Caco-2 (cell line): ENCODE results near the gene PLCG1. TPM values are rescaled to one million over a fixed set of nuclear protein-coding genes. Genes with fewer than 3 reads are reported as not detected.

Experiments used
- BruUV-seq: library from RNA; stranded (reverse); fragments of 400-500 nt; replicated peaks from 2 replicates; lab custom pipeline; 2021; lab: Mats Ljungman, UMichigan
- CTCF ChIA-PET: fragments of 300-600 bp; sonication (Branson Sonifier 250); formaldehyde crosslinking; loops from one replicate; lab custom pipeline; 2022; ENCODE audit warnings: antibody characterized with exemption; lab: Charles Lee
- POLR2A ChIA-PET: fragments of 300-600 bp; sonication (Branson Sonifier 250); formaldehyde crosslinking; loops from one replicate; lab custom pipeline; 2022; ENCODE audit warnings: antibody characterized with exemption; lab: Charles Lee
- DNase-seq, 2 experiments: peaks; one replicate each; pipeline versions ENCODE4 v3.0.0 to v3.0.0-alpha.2; 2020 to 2022
- H3K27me3 ChIP-seq: replicated peaks from 2 replicates; pipeline ENCODE4 v1.6.0; 2011; ENCODE audit warnings: low read length; ENCODE audit not compliant: control insufficient read depth, insufficient read depth
- H3K36me3 ChIP-seq: 2 replicates; pipeline ENCODE4 v1.5.1; 2011; ENCODE audit warnings: low read length; ENCODE audit not compliant: control insufficient read depth, insufficient read depth
- H3K4me1 ChIP-seq: fragments of 250-450 bp; sonication (Bioruptor Pico); 2 replicates; pipeline ENCODE4 v1.5.1; 2020; ENCODE audit warnings: mild to moderate bottlenecking
- H3K4me3 ChIP-seq: 2 replicates; pipeline ENCODE4 v1.5.1; 2011; ENCODE audit warnings: low read depth, mild to moderate bottlenecking, control low read depth, low read length
- H3K9me3 ChIP-seq: fragments of 250-450 bp; sonication (Bioruptor Pico); 2 replicates; pipeline ENCODE4 v1.5.1; 2020; ENCODE audit warnings: mild to moderate bottlenecking, moderate library complexity
- H3K27ac Mint-ChIP-seq: one replicate; pipeline ENCODE4 v1.8.0; 2022; ENCODE audit warnings: mixed read lengths; ENCODE audit not compliant: unreplicated experiment
- H3K27me3 Mint-ChIP-seq: one replicate; pipeline ENCODE4 v1.8.0; 2022; ENCODE audit warnings: mixed read lengths; ENCODE audit not compliant: insufficient read depth, unreplicated experiment
- H3K36me3 Mint-ChIP-seq: one replicate; pipeline ENCODE4 v1.8.0; 2022; ENCODE audit warnings: mild to moderate bottlenecking, mixed read lengths; ENCODE audit not compliant: insufficient read depth, unreplicated experiment
- H3K4me1 Mint-ChIP-seq: one replicate; pipeline ENCODE4 v1.8.0; 2022; ENCODE audit warnings: low read depth, mixed read lengths; ENCODE audit not compliant: unreplicated experiment
- H3K4me3 Mint-ChIP-seq: one replicate; pipeline ENCODE4 v1.8.0; 2022; ENCODE audit warnings: mild to moderate bottlenecking, moderate library complexity, mixed read lengths; ENCODE audit not compliant: unreplicated experiment
- H3K9me3 Mint-ChIP-seq: one replicate; pipeline ENCODE4 v1.8.0; 2022; ENCODE audit warnings: mixed read lengths; ENCODE audit not compliant: unreplicated experiment
- intact Hi-C: fragments of 100-400 bp; cut with micrococcal nuclease; formaldehyde crosslinking; loops from one replicate; pipeline ENCODE4 v1.10.0; 2022; ENCODE audit not compliant: unreplicated experiment
- total RNA-seq: library from RNA; stranded (reverse); gene quantifications from 2 replicates; pipeline ENCODE4 v1.2.3, GENCODE V29; 2022
- TF ChIP-seq, protein P1 (sequence below), 2 experiments: fragments of 200-600 bp in 1 of 2; IDR thresholded peaks; 1 replicate in 1 of 2; 2 replicates in 1 of 2; pipeline versions ENCODE4 v1.5.1 to v1.8.0; 2011 to 2022; ENCODE audit warnings: antibody characterized with exemption in 1 of 2, control low read depth in 1 of 2, inconsistent platforms in 1 of 2, low read depth in 1 of 2, low read length in 1 of 2, mild to moderate bottlenecking in 1 of 2, moderate library complexity in 1 of 2; ENCODE audit not compliant: insufficient read depth in 1 of 2, severe bottlenecking in 1 of 2, unreplicated experiment in 1 of 2

The PLCG1 gene
- total RNA-seq, 1 experiment from 2014 or later: 196 TPM

DNA sequence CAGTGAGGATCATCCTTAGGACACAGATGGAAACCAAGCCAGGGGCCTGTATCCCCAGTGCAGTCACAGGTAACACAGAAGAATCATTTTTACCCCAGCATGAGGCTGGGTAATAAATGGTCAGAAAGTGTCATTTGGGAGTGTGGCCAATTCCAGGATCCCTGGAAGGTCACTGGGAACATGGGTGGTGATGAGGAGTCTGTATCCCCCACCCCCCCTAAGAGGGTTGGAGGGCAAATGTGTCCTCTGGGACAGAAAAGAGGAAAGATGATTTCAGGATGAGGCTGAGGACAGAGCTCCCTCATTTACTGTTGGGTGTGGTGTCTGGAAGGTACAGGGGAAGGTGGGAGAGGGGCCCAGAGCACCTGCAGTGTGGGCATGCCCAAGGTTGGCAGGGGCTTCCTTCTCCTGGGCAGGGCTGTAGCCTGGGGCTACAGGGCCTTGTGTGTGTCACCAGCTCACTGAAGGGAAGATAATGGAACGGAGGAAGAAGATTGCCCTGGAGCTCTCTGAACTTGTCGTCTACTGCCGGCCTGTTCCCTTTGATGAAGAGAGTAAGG is 34.5 kb downstream of the PLCG1 start:
- Mint-ChIP-seq H3K27ac (no peak overlapping the region), H3K4me1 (no peaks in the 10 kb centered on the region), H3K36me3 (peaks cover 78% of the 10 kb centered on the region), H3K4me3 (no peak overlapping the region), H3K27me3 (no peaks in the 10 kb centered on the region), H3K9me3 (no peaks in the 10 kb centered on the region)
- TF ChIP-seq, protein P1, sequence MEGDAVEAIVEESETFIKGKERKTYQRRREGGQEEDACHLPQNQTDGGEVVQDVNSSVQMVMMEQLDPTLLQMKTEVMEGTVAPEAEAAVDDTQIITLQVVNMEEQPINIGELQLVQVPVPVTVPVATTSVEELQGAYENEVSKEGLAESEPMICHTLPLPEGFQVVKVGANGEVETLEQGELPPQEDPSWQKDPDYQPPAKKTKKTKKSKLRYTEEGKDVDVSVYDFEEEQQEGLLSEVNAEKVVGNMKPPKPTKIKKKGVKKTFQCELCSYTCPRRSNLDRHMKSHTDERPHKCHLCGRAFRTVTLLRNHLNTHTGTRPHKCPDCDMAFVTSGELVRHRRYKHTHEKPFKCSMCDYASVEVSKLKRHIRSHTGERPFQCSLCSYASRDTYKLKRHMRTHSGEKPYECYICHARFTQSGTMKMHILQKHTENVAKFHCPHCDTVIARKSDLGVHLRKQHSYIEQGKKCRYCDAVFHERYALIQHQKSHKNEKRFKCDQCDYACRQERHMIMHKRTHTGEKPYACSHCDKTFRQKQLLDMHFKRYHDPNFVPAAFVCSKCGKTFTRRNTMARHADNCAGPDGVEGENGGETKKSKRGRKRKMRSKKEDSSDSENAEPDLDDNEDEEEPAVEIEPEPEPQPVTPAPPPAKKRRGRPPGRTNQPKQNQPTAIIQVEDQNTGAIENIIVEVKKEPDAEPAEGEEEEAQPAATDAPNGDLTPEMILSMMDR (IDR thresholded peaks at IDR 0.05; ENCODE audit: insufficient read depth in 1 of 2, low read depth in 1 of 2, low read length in 1 of 2, severe bottlenecking in 1 of 2, unreplicated experiment in 1 of 2): no peak
- Histone ChIP-seq H3K27me3 (no peaks in the 10 kb centered on the region), H3K9me3 (no peaks in the 10 kb centered on the region), H3K4me3 (no peak overlapping the region), H3K4me1 (no peaks in the 10 kb centered on the region), H3K36me3 (peaks cover 35% of the 10 kb centered on the region)
- ChIA-PET POLR2A (no interaction called here), CTCF (interaction anchor here (1.1 to 2.5 kb wide), 4 partner anchors 15 to 167 kb away, joined by 12 to 185 read pairs (median 36); partner anchors contain the start of gene LPIN3)
- intact Hi-C loops: loop anchor here (2.0 kb wide), 2 partner anchors 33 to 239 kb away; no protein-coding TSS in a partner anchor
- no TSS peak for BruUV-seq
- DNase-seq: peak in 1 of 2 experiments; percentile 37

DNA sequence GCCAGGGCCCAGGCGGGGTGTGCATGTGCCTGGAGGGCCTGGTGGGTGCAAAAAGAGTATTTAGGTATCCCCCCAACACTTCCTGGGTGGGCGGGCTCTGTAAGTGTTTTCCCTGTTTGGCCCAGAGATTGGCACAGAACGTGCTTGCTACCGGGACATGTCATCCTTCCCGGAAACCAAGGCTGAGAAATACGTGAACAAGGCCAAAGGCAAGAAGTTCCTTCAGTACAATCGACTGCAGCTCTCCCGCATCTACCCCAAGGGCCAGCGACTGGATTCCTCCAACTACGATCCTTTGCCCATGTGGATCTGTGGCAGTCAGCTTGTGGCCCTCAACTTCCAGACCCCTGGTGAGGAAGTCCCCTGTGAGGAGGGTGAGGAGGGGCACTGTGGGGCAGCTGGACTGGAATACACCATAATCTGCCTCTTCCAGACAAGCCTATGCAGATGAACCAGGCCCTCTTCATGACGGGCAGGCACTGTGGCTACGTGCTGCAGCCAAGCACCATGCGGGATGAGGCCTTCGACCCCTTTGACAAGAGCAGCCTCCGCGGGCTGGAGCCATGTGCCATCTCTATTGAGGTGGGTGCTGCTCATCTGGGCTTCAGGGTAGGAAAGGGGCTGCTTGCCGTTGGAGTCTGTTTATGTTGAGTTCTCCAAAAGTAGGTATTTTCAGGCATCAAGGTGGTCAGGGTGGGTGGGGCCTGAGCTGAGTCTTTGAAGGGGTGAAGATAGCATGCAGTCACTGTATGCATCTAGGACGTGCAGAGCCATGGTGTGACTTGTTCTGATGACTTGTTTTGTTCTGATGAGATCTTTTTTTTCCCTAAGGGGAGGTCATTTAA is 35.2 kb downstream of the PLCG1 start:
- Mint-ChIP-seq H3K9me3 (no peaks in the 10 kb centered on the region), H3K4me1 (no peaks in the 10 kb centered on the region), H3K4me3 (no peak overlapping the region), H3K36me3 (peaks cover 79% of the 10 kb centered on the region), H3K27ac (no peak overlapping the region), H3K27me3 (no peaks in the 10 kb centered on the region)
- Histone ChIP-seq H3K27me3 (no peaks in the 10 kb centered on the region), H3K4me1 (no peaks in the 10 kb centered on the region), H3K4me3 (no peak overlapping the region), H3K36me3 (peaks cover 32% of the 10 kb centered on the region), H3K9me3 (no peaks in the 10 kb centered on the region)
- POLR2A ChIA-PET: interaction anchor here (1.0 kb wide), 1 partner anchor 168 kb away, joined by 9 read pairs; the partner anchor contains the start of gene LPIN3
- peak in 1 of 2 experiments; percentile 43 for DNase-seq
- intact Hi-C loops: loop anchor here (1.0 to 2.0 kb wide), 5 partner anchors 34 to 238 kb away; partner anchors contain the start of gene LPIN3
- TF ChIP-seq, protein P1 (IDR thresholded peaks at IDR 0.05; ENCODE audit: insufficient read depth in 1 of 2, low read depth in 1 of 2, low read length in 1 of 2, severe bottlenecking in 1 of 2, unreplicated experiment in 1 of 2): no peak
- CTCF ChIA-PET: interaction anchor here (0.5 to 2.5 kb wide), 39 partner anchors 9 to 372 kb away, joined by 3 to 185 read pairs (median 4); partner anchors contain the start of gene LPIN3
- BruUV-seq: no TSS peak

DNA sequence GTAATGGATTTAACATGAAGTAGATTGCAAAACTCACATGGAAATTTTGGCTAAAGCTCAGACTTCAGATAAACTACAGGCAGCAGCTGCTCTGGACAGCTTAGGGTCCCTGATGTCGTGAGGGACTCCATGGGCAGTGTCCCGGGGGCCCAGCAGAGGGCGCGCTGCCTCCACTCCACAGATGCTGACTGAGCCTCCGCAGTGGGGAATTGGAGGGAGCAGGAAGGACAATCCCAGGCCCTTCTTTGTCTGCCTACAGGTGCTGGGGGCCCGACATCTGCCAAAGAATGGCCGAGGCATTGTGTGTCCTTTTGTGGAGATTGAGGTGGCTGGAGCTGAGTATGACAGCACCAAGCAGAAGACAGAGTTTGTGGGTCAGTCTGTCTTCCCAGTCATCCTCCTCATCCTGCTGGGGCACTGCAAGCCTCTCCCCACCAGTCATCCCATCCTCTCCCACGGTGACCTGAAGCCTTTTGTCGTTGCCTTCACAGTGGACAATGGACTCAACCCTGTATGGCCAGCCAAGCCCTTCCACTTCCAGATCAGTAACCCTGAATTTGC is 35.9 kb downstream of the PLCG1 start:
- CTCF ChIA-PET: interaction anchor here (0.5 to 2.5 kb wide), 40 partner anchors 9 to 371 kb away, joined by 3 to 185 read pairs (median 4); partner anchors contain the start of gene LPIN3
- H3K4me1 Mint-ChIP-seq: no peaks in the 10 kb centered on the region
- no peak overlapping the region for H3K4me3 ChIP-seq
- H3K36me3 Mint-ChIP-seq: peaks cover 86% of the 10 kb centered on the region
- H3K27me3 Mint-ChIP-seq: no peaks in the 10 kb centered on the region
- no peaks in the 10 kb centered on the region for H3K4me1 ChIP-seq
- peaks cover 32% of the 10 kb centered on the region for H3K36me3 ChIP-seq
- no TSS peak for BruUV-seq
- no peaks in the 10 kb centered on the region for H3K9me3 ChIP-seq
- no peak overlapping the region for H3K27ac Mint-ChIP-seq
- POLR2A ChIA-PET: interaction anchor here (1.0 kb wide), 1 partner anchor 167 kb away, joined by 9 read pairs; the partner anchor contains the start of gene LPIN3
- DNase-seq: peak; percentile 85 to 94
- no peak overlapping the region for H3K4me3 Mint-ChIP-seq
- intact Hi-C loops: loop anchor here (1.0 to 2.0 kb wide), 5 partner anchors 34 to 238 kb away; partner anchors contain the start of gene LPIN3
- H3K9me3 Mint-ChIP-seq: no peaks in the 10 kb centered on the region
- TF ChIP-seq, protein P1 (IDR thresholded peaks at IDR 0.05; ENCODE audit: insufficient read depth in 1 of 2, low read depth in 1 of 2, low read length in 1 of 2, severe bottlenecking in 1 of 2, unreplicated experiment in 1 of 2): peak; percentile 99 to 100
- no peaks in the 10 kb centered on the region for H3K27me3 ChIP-seq
